ENCODE results near the gene CCDC85C. TPM values are rescaled to one million over a fixed set of nuclear protein-coding genes. Genes with fewer than 3 reads are reported as not detected.

The CCDC85C gene
- total RNA-seq, 1 donor from 2014 or later, result 16.6 TPM

DNA sequence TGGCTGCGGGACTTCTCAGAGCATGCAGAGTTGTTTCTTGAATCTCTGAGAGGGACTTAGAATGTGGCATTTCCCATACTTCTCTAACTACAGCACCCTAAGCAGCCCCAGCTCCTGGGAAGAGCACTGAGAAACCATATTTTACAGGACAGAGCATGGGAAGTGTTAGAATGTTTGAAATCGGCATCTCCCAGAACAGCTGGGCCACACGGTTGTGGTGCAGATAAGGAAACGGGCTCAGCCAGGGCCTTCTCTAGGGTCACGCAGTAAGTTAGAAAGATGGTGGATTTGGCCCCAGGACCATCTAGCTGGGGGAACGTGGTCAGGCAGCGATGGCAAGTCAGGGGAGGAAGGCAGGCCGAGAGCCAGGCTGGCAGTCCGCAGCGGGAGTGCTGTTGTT, 30.4 kb upstream of the CCDC85C start:
- H3K4me3 Mint-ChIP-seq (ENCODE audit: unreplicated experiment), result no peak overlapping the region
- no peak overlapping the region for H3K4me2 ChIP-seq (ENCODE audit: low read length)
- no peak for TF ChIP-seq EZH2 (IDR thresholded peaks at IDR 0.05; ENCODE audit: insufficient read depth, low read length)
- TF ChIP-seq, protein P1, sequence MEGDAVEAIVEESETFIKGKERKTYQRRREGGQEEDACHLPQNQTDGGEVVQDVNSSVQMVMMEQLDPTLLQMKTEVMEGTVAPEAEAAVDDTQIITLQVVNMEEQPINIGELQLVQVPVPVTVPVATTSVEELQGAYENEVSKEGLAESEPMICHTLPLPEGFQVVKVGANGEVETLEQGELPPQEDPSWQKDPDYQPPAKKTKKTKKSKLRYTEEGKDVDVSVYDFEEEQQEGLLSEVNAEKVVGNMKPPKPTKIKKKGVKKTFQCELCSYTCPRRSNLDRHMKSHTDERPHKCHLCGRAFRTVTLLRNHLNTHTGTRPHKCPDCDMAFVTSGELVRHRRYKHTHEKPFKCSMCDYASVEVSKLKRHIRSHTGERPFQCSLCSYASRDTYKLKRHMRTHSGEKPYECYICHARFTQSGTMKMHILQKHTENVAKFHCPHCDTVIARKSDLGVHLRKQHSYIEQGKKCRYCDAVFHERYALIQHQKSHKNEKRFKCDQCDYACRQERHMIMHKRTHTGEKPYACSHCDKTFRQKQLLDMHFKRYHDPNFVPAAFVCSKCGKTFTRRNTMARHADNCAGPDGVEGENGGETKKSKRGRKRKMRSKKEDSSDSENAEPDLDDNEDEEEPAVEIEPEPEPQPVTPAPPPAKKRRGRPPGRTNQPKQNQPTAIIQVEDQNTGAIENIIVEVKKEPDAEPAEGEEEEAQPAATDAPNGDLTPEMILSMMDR (IDR thresholded peaks at IDR 0.05; ENCODE audit: insufficient read depth, low read depth, low read length), result no peak
- no peaks in the 10 kb centered on the region for H3K36me3 Mint-ChIP-seq (ENCODE audit: low read depth, unreplicated experiment)
- H4K20me1 ChIP-seq (ENCODE audit: insufficient read depth, low read length), result no peaks in the 10 kb centered on the region
- H3K4me3 ChIP-seq (ENCODE audit: insufficient read depth, low read depth, low read length), result no peak overlapping the region
- H3K9me3 Mint-ChIP-seq (ENCODE audit: unreplicated experiment), result no peaks in the 10 kb centered on the region
- H3K9me3 ChIP-seq (ENCODE audit: insufficient read depth, low read depth, low read length), result no peaks in the 10 kb centered on the region
- H3K9ac ChIP-seq (ENCODE audit: low read length), result no peak overlapping the region
- H3K27ac ChIP-seq (ENCODE audit: low read depth, low read length), result no peak overlapping the region
- DNase-seq (ENCODE audit: low read depth), result no peak
- H3K36me3 ChIP-seq (ENCODE audit: insufficient read depth, low read length), result no peaks in the 10 kb centered on the region
- H2AFZ ChIP-seq (ENCODE audit: low read depth, low read length), result no peak overlapping the region
- no peaks in the 10 kb centered on the region for H3K4me1 ChIP-seq (ENCODE audit: insufficient read depth, low read length)
- peak overlapping the region; percentile 18 for H3K27ac Mint-ChIP-seq (ENCODE audit: unreplicated experiment)
- H3K27me3 Mint-ChIP-seq (ENCODE audit: low read depth, unreplicated experiment), result peaks cover 53% of the 10 kb centered on the region
- peaks cover 2% of the 10 kb centered on the region for H3K27me3 ChIP-seq (ENCODE audit: insufficient read depth, low read length)
- H3K4me1 Mint-ChIP-seq (ENCODE audit: low read depth, unreplicated experiment), result no peaks in the 10 kb centered on the region
- no peak for FAIRE-seq
- no peaks in the 10 kb centered on the region for H3K79me2 ChIP-seq (ENCODE audit: insufficient read depth, low read length)

DNA sequence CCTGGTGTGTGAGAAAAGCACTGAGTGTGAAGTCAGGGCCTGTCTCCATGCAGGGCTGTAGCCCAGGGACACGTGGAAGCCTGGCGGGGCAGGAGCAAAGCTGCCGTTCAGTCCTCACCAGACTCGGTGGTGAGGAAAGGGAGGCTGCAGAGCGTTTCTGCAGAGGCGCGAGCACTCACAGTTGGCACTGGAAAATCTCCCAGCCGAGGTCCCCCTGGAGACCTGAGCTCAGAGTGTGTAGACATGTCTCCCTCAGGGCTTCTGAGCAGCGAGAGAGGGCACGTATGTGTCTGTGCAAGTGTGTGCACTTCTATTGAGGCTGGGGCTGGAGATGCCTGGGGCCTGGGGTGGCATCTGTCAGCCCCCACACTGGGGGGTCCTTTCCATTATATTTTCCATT, 29.9 kb upstream of the CCDC85C start:
- no peak overlapping the region for H3K4me2 ChIP-seq (ENCODE audit: low read length)
- DNase-seq (ENCODE audit: low read depth) (no peak), FAIRE-seq (no peak)
- Mint-ChIP-seq H3K4me3 (ENCODE audit: unreplicated experiment) (no peak overlapping the region), H3K27me3 (ENCODE audit: low read depth, unreplicated experiment) (peaks cover 53% of the 10 kb centered on the region), H3K9me3 (ENCODE audit: unreplicated experiment) (no peaks in the 10 kb centered on the region), H3K36me3 (ENCODE audit: low read depth, unreplicated experiment) (no peaks in the 10 kb centered on the region), H3K27ac (ENCODE audit: unreplicated experiment) (no peak overlapping the region), H3K4me1 (ENCODE audit: low read depth, unreplicated experiment) (no peaks in the 10 kb centered on the region)
- no peaks in the 10 kb centered on the region for H3K9me3 ChIP-seq (ENCODE audit: insufficient read depth, low read depth, low read length)
- H3K79me2 ChIP-seq (ENCODE audit: insufficient read depth, low read length), result no peaks in the 10 kb centered on the region
- no peak overlapping the region for H3K4me3 ChIP-seq (ENCODE audit: insufficient read depth, low read depth, low read length)
- no peaks in the 10 kb centered on the region for H3K4me1 ChIP-seq (ENCODE audit: insufficient read depth, low read length)
- peaks cover 2% of the 10 kb centered on the region for H3K27me3 ChIP-seq (ENCODE audit: insufficient read depth, low read length)
- TF ChIP-seq, protein P1 (IDR thresholded peaks at IDR 0.05; ENCODE audit: insufficient read depth, low read depth, low read length), result no peak
- TF ChIP-seq EZH2 (IDR thresholded peaks at IDR 0.05; ENCODE audit: insufficient read depth, low read length), result no peak
- H2AFZ ChIP-seq (ENCODE audit: low read depth, low read length), result no peak overlapping the region
- no peak overlapping the region for H3K27ac ChIP-seq (ENCODE audit: low read depth, low read length)
- H3K36me3 ChIP-seq (ENCODE audit: insufficient read depth, low read length), result no peaks in the 10 kb centered on the region
- H3K9ac ChIP-seq (ENCODE audit: low read length), result no peak overlapping the region
- no peaks in the 10 kb centered on the region for H4K20me1 ChIP-seq (ENCODE audit: insufficient read depth, low read length)

DNA sequence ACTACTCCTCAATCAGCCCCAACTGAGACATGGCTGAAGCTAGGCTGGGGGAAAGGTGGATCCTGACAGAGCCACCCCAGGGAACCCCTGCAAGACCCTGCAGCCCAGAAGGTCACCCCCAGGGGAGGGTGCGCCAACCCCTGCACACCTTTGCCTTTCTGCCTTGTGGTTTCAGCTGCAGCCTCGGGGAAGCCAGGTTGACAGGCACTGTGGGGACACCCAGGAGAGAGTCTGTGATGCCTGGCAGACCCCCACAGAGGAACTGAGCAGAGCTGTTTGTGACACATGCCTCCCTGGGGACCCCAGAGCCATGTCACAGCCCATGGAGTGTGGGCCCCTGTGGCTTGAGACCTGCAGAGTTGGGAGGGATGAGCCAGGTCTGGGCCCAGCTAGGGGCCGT, 29.1 kb upstream of the CCDC85C start:
- no peaks in the 10 kb centered on the region for H3K4me1 Mint-ChIP-seq (ENCODE audit: low read depth, unreplicated experiment)
- no peak overlapping the region for H2AFZ ChIP-seq (ENCODE audit: low read depth, low read length)
- no peak overlapping the region for H3K9ac ChIP-seq (ENCODE audit: low read length)
- no peaks in the 10 kb centered on the region for H3K9me3 Mint-ChIP-seq (ENCODE audit: unreplicated experiment)
- TF ChIP-seq, protein P1 (IDR thresholded peaks at IDR 0.05; ENCODE audit: insufficient read depth, low read depth, low read length), result no peak
- H3K79me2 ChIP-seq (ENCODE audit: insufficient read depth, low read length), result no peaks in the 10 kb centered on the region
- no peak for FAIRE-seq
- H3K36me3 ChIP-seq (ENCODE audit: insufficient read depth, low read length), result no peaks in the 10 kb centered on the region
- peaks cover 53% of the 10 kb centered on the region for H3K27me3 Mint-ChIP-seq (ENCODE audit: low read depth, unreplicated experiment)
- no peak for DNase-seq (ENCODE audit: low read depth)
- no peak overlapping the region for H3K4me3 Mint-ChIP-seq (ENCODE audit: unreplicated experiment)
- no peaks in the 10 kb centered on the region for H4K20me1 ChIP-seq (ENCODE audit: insufficient read depth, low read length)
- H3K4me1 ChIP-seq (ENCODE audit: insufficient read depth, low read length), result peaks cover 3% of the 10 kb centered on the region
- no peak overlapping the region for H3K27ac ChIP-seq (ENCODE audit: low read depth, low read length)
- H3K27ac Mint-ChIP-seq (ENCODE audit: unreplicated experiment), result no peak overlapping the region
- no peaks in the 10 kb centered on the region for H3K36me3 Mint-ChIP-seq (ENCODE audit: low read depth, unreplicated experiment)
- peaks cover 2% of the 10 kb centered on the region for H3K27me3 ChIP-seq (ENCODE audit: insufficient read depth, low read length)
- H3K9me3 ChIP-seq (ENCODE audit: insufficient read depth, low read depth, low read length), result no peaks in the 10 kb centered on the region
- H3K4me2 ChIP-seq (ENCODE audit: low read length), result no peak overlapping the region
- no peak overlapping the region for H3K4me3 ChIP-seq (ENCODE audit: insufficient read depth, low read depth, low read length)
